HG02981 (cell line): ENCODE results near the gene ANKRD34A.
"Not testable (repeated sequence)": the region's sequence is repeated elsewhere in the genome, so short reads cannot be mapped to it uniquely, and the experiment has no call there.

Source experiments
- ATAC-seq: cut with Tn5 transposase; IDR thresholded peaks from one replicate; pipeline ENCODE4 v1.9.1; 2021; ENCODE audit warnings: mild to moderate bottlenecking, moderate library complexity; ENCODE audit not compliant: unreplicated experiment

ANKRD34A gene

GRCh38 chr1:145949219-145949618 lies 15.2 kb downstream of the ANKRD34A start:
- no peak for ATAC-seq

GRCh38 chr1:145947551-145947950 lies 16.8 kb downstream of the ANKRD34A start:
- ATAC-seq: no peak

GRCh38 chr1:145946477-145946986 lies 17.8 kb downstream of the ANKRD34A start:
- ATAC-seq: no peak

- no peak for ATAC-seq
Measured at GRCh38 chr1:145944532-145944931, 19.8 kb downstream of the ANKRD34A start.

- no peak for ATAC-seq
Measured at GRCh38 chr1:145942871-145943270, 21.5 kb downstream of the ANKRD34A start.

GRCh38 chr1:145942405-145942804 lies 22.0 kb downstream of the ANKRD34A start:
- ATAC-seq: no peak

GRCh38 chr1:145937436-145937835 lies 26.9 kb downstream of the ANKRD34A start:
- ATAC-seq: no peak

- no peak for ATAC-seq
Measured at GRCh38 chr1:145936247-145936646, 28.1 kb downstream of the ANKRD34A start.

GRCh38 chr1:145935708-145936107 lies 28.7 kb downstream of the ANKRD34A start:
- ATAC-seq: no peak

- not testable (repeated sequence) for ATAC-seq
Measured at GRCh38 chr1:145932522-145933009, 31.8 kb downstream of the ANKRD34A start.

- no peak for ATAC-seq
Measured at GRCh38 chr1:145927916-145928643, 36.3 kb downstream of the ANKRD34A start.

- ATAC-seq: peak; percentile 98
Measured at GRCh38 chr1:145927063-145927886, 37.1 kb downstream of the ANKRD34A start, which contains the start of gene RBM8A. Gene RBM8A, minus strand, starts transcription at chr1:145927484. Its CDS starts 58 bp downstream, at chr1:145927426.

GRCh38 chr1:145926686-145927062 lies 37.7 kb downstream of the ANKRD34A start:
- ATAC-seq: no peak

- no peak for ATAC-seq
Measured at GRCh38 chr1:145922266-145922665, 42.1 kb downstream of the ANKRD34A start.

- ATAC-seq: not testable (repeated sequence)
Measured at GRCh38 chr1:145920297-145920696, 44.1 kb downstream of the ANKRD34A start.

GRCh38 chr1:145918992-145919939 lies 45.1 kb downstream of the ANKRD34A start:
- ATAC-seq: peak; percentile 80

- ATAC-seq: peak; percentile 70
Measured at GRCh38 chr1:145918144-145918991, 46.0 kb downstream of the ANKRD34A start, which contains the start of gene PEX11B. Gene PEX11B, minus strand, starts transcription at chr1:145918717. Its CDS starts 29 bp downstream, at chr1:145918688.

GRCh38 chr1:145917595-145917994 lies 46.8 kb downstream of the ANKRD34A start:
- ATAC-seq: no peak

GRCh38 chr1:145916745-145917144 lies 47.6 kb downstream of the ANKRD34A start:
- ATAC-seq: no peak
